NCI-H226 (cell line): Measurements from ENCODE around the gene GFRA4.

Experiments
- DNase-seq: peaks from one replicate; pipeline ENCODE4 v3.0.0-alpha.2; 2015

Gene GFRA4

DNA sequence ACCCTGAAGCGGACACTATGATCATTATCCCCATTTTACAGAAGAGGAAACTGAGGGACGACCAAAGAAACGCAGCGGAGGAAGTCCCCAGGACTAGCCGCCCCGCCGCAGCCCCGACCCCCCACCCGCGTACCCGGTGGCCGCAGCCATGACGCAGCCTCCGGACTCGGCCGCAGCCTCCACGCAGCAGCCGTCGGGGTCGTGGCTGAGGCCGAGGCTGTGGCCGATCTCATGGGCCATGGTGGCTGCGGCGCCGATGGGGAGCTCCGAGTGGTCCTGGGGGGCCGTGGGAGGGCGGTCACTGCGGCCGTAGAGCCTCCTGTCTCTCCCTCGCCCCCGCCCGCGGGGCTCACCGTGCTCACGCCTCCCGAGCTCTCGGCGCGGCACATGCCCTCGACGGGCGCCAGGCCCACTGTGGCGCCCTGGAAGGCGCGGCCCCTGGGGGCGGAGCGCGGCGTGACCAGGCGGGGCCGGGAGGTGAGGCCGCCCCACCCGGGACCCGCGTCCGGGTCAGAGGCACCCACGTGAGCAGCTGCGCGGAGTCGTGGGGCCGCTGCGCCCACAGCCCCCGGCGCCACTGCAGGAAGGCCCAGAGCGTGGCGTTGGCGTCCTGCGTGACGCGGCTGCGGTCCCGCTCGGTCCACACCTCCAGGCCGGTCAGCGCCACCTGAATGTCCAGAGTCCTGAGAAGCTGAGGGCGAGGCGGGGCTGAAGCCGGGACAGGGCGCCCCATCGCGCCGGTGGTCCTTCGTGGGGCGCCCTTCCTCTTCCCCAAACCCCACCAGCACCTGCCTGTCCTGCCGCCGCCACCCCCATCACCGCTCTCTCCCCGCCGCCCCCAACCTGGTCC is 10.2 kb upstream of the GFRA4 start:
- DNase-seq: no peak

- DNase-seq: no peak
Measured at GRCh38 chr20:3672547-3673171, 9.5 kb upstream of the GFRA4 start.

DNA sequence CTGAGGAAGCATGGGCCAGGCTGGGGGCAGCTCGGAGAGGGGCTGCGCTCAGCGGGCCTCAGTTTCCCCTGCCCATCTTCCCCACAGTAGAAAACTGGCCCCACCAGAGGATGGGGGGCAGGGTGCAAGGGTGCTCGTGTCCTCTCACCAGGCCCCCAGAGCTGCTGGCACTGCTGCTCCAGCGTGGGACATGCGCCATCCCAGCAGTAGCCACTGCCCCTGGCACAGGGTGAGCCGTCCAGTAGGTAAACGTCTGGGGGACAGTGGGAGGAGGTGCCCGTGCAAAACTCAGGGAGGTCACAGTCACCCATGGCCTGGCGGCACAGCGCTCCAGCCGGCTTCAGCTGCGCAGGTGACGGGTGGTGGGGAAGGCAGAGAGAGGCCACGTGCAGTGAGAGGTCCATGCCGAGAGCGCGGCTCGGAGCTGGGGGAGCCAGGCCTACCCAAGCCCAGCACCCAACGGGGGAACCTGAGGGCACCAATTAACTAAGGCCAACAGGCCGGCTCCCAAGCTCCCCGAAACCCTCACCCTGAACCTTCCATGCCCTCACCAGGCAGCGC is 8.9 kb upstream of the GFRA4 start:
- no peak for DNase-seq

DNA sequence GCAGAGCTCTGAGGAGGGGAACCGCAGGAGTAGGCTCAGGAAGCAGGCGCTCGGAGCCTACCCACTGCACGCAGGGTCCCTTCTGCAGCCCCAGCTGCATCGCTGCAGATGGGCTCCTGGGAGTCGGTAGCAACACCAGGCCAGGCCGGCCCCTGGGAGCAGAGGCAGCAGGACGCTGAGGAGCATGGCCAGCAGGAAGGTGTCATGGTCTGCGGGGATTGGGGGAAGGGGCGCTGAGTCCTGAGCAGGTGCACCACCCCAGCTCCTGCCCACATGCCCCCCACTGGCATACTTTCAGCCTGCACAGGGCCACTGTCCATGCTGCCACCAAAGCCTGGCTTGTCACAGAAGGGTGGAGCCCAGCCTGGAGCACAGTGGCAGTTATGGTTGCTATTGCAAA is 7.7 kb upstream of the GFRA4 start:
- DNase-seq: no peak

DNA sequence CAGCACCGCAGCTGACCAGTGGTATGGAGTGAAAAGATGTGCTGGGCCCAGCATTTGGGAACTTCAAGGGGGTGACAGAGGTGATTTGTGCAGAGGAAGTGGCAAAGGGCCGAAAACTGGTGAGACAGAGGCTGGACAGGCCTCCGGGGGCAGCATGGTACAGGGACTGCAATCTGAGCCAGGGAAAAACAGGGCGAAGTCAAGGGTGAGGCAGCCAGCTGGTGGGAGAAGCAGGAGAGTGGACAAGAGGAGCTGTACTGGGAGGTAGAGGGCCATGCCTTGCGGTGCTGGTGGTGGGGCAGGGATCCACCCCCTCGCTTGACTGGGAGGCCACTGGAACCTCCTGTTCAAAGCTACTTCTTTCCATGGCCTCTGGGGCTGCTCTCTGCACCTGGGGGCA is 7.3 kb upstream of the GFRA4 start:
- no peak for DNase-seq

GRCh38 chr20:3669710-3670367 is 6.6 kb upstream of the GFRA4 start:
- DNase-seq: no peak

GRCh38 chr20:3667434-3668037 is 4.3 kb upstream of the GFRA4 start:
- DNase-seq: no peak

GRCh38 chr20:3663858-3664257 is 659 bp upstream of the GFRA4 start:
- no peak for DNase-seq

DNA sequence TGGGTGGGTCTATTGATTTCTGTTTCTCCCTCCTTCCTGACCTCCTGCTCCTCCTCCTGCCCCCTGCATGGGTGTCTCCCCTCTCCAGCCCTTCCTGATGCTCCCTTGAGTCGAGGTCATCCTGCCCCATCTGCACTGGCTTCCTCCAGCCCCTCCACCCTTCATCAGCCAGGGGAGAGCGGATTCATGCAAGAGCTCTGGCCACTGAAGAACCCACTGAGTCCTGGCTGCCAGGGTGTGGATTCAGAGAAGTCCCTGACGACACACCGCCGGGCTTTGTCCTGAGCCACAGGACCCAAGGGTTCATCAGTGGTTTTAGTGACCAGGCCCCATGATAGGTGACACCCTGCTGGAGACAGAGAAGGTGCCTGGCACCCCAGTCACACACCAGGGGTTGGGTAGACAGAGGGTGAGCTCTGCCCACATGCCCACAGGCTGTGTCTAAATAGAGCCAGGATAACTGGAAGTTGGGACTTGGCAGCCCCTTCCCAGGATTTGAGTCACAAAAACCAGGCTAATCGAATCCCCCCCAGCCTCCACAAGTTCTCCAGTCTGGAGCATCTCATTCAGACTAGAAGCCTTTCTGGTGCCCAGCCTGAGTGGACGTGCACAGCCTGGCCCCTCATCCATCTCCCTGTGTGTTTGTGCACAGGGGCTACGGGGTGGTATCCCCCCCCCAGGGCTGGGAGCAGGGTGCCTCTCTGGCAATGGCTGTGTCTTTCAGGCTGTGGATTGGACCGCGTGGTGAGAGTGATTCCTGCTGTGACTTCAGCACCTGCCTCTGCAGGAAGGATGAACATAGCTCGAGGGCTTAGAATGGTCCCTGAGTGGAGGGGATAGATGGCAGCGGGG is 1.2 kb downstream of the GFRA4 start:
- no peak for DNase-seq

- no peak for DNase-seq
Measured at GRCh38 chr20:3661060-3661813, 2.0 kb downstream of the GFRA4 start.

DNA sequence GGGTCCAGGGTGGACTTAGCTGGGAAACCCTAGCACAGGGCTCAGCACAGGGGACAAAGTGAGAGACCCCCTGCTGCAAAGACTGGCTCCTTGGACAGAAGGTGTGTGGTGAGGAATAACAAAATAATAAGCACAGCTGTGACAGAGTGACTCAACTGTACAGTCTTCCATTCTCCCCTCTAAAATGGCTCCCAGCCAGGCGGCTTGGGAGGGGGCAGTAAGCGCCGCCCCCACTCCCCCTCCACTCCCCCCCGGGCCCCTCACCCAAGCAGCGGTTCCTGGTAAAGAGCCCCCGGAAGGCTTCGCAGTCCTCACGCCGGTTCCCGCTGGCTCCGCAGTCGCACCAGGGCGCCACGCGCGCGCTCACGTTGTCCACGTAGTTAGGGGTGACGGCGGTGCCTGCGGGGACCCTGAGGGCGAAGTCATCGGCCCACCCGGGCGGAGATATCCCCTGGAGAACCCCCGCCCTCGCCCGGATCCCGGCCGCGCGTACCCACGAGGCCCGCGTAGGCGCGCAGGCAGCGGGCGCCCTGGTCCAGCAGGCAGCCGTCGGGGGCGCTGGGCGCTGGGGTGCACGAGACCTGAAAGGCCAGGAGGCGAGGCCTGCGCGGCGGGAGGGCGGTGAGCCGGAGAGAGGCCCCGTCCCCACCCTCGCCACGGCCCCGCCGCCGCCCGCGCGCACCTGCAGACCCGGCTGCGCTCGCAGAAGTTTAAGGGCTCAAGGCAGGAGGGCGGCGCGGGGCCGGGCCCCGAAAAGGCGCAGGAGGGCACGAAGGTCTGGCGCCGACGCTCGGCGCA is 2.7 kb downstream of the GFRA4 start:
- DNase-seq: no peak

DNA sequence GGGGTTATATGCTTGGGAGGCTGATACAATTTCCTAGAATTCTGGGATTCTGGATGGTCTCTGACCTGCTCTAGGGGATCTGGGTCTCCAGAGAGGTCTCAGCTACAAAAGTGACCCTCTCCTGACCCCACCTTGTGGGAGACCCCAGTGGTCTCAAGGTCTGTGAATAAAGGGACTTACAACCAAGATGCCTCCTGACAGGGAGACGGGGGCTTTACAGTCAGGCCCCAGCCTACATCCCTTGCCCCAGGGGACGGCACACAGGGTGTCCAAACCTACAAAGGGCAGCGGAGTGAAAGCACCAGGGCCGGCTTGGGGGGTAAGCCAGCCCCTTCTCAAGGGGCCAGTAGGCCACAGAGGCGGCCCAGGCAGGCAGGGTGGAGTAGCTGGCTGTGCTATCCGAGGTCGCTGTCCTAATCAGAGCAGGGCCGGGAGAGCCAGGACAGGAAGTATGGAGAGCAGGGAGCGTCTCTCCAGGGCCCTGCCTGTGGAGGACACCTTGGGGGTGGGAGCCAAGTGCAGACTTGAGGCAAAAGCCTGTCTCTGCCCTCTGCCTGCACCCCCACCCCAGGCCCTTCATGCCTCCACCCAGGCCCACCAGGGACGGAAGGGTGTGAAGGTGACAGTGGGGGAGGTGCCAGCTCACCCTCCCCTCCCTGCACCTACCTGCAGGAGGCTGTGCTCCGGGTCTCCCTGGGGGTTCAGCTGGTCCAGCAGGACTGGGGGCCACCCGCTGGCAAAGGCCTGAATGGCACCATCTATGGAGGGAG is 3.5 kb downstream of the GFRA4 start:
- no peak for DNase-seq

GRCh38 chr20:3658716-3659491 is 4.3 kb downstream of the GFRA4 start:
- DNase-seq: no peak

- DNase-seq: no peak
Measured at GRCh38 chr20:3658019-3658715, 5.0 kb downstream of the GFRA4 start.

GRCh38 chr20:3655131-3655405 is 8.1 kb downstream of the GFRA4 start:
- DNase-seq: no peak

DNA sequence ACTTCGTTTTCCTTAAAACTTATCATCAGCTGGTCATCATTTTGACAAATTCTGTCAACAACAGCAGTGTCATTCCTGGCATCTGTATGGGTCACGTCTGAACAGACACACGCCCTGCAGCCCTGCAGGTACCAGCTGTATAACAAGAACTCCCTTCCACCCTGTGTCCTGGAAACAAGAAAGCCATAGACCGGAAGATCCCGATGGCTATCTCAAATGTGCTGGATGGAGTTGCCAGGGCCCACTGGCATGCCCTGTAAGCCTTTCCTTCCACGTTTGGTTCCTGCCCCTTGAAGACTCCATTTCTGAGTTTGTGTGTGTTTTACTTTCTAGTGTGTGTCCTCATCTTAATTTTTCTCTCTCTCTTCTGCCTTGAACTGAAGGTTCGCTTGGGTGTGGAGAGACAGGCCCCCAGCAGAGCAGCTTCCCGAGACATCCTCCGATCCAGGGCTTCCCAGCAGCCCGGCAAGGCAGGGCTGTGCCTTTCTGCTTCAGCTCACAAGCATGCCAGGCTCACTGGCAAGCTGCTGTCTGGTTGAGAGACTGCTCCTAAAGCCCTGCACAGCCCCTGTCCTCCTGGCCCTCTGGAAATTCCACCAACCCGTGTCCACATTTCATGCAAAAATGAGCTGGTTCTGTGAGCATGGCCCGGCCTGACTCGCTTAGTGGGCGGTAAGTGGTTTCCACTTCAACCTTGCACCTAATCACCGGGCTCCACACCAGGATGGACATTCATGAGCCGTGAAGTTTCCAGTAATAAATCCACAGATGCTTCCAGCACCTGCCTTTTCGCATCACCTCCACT is 8.7 kb downstream of the GFRA4 start:
- DNase-seq: no peak

DNA sequence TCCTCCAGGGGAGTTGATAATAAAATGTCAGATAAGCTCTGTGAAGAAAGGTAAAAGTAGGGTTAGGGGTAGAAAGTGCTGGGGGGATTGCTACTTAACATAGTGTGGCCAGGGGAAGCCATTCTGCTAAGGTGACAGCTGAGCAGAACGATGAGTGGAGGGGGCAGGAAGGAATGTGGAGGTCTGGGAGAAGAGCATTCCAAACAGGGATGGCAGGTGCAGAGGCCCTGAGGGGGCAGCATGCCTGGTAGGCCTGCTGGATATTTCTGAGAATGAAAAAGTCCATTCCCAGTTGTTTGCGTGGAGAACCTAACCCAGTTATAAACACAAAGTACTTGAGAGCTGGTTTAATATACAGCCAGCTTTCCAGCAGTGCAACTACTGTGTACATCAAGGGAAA is 9.3 kb downstream of the GFRA4 start:
- no peak for DNase-seq
